GM12878 (cell line): ENCODE data around the gene PNPLA5.

Experiments
- BCLAF1 ChIP-seq: fragments of 450-650 bp; IDR thresholded peaks from 2 replicates; pipeline ENCODE4 v1.6.1; 2017; ENCODE audit warnings: antibody characterized with exemption, mild to moderate bottlenecking, moderate library complexity
- BHLHE40 ChIP-seq, 2 experiments: fragments of 450-650 bp in 1 of 2; IDR thresholded peaks; 2 replicates each; pipeline ENCODE4 v1.6.1; 2011 to 2017; ENCODE audit warnings: low read depth in 2 of 2, borderline replicate concordance in 1 of 2, improper control_type of control experiment in 1 of 2, low read length in 1 of 2, mild to moderate bottlenecking in 1 of 2
- BRCA1 ChIP-seq: IDR thresholded peaks from 2 replicates; pipeline ENCODE4 v1.6.1; 2011; ENCODE audit warnings: low read depth, low read length, improper control_type of control experiment
- CHD4 ChIP-seq: fragments of 200-600 bp; sonication (generic); IDR thresholded peaks from 2 replicates; pipeline ENCODE4 v1.6.1; 2016; ENCODE audit warnings: mild to moderate bottlenecking
- CTCF ChIP-seq, 3 experiments: IDR thresholded peaks in 2 of 3; conservative IDR thresholded peaks in 1 of 3; 2 replicates each; pipeline ENCODE4 v1.5.1; 2011; ENCODE audit warnings: low read depth in 3 of 3, low read length in 3 of 3, mild to moderate bottlenecking in 3 of 3, control low read depth in 2 of 3, moderate library complexity in 2 of 3, inconsistent platforms in 1 of 3, mixed read lengths in 1 of 3; ENCODE audit not compliant: control insufficient read depth in 2 of 3, insufficient read depth in 1 of 3; ENCODE audit errors: extremely low read depth in 1 of 3
- E2F8 ChIP-seq: fragments of 450-650 bp; IDR thresholded peaks from 2 replicates; pipeline ENCODE4 v1.6.1; 2018; ENCODE audit warnings: mild to moderate bottlenecking, low read depth, moderate library complexity; ENCODE audit not compliant: partially characterized antibody
- FOXK2 ChIP-seq: fragments of 450-650 bp; IDR thresholded peaks from 2 replicates; pipeline ENCODE4 v1.6.1; 2017; ENCODE audit warnings: mild to moderate bottlenecking, moderate library complexity
- MAX ChIP-seq: IDR thresholded peaks from 2 replicates; pipeline ENCODE4 v1.6.1; 2012; ENCODE audit warnings: low read depth, low read length, improper control_type of control experiment
- TARDBP ChIP-seq: IDR thresholded peaks from 2 replicates; pipeline ENCODE4 v1.6.1; 2016; ENCODE audit warnings: borderline replicate concordance
- TCF12 ChIP-seq: IDR thresholded peaks from 2 replicates; pipeline ENCODE4 v1.6.1; 2011; ENCODE audit warnings: low read depth, mild to moderate bottlenecking, low read length
- ZZZ3 ChIP-seq: IDR thresholded peaks from 2 replicates; pipeline ENCODE4 v1.6.1; 2011; ENCODE audit warnings: low read depth; ENCODE audit not compliant: control insufficient read depth, insufficient read length

GRCh38 chr22:43859176-43859575, 32.6 kb downstream of the PNPLA5 start:
- no peak for TF ChIP-seq CTCF (IDR thresholded peaks at IDR 0.05 in 2 of 3, conservative IDR thresholded peaks at IDR 0.05 in 1 of 3; ENCODE audit: control insufficient read depth in 2 of 3, extremely low read depth in 1 of 3, insufficient read depth in 1 of 3, low read depth in 3 of 3, low read length in 3 of 3)
- no peak for TF ChIP-seq ZZZ3
- no peak for TF ChIP-seq MAX
- no peak for TF ChIP-seq CHD4
- TF ChIP-seq FOXK2: no peak
- TF ChIP-seq E2F8: no peak
- no peak for TF ChIP-seq BHLHE40 (IDR thresholded peaks at IDR 0.05; ENCODE audit: borderline replicate concordance in 1 of 2, low read depth in 2 of 2, low read length in 1 of 2)
- TF ChIP-seq BCLAF1: no peak
- no peak for TF ChIP-seq TARDBP
- no peak for TF ChIP-seq TCF12
- TF ChIP-seq BRCA1: no peak
